HepG2 (cell line): ENCODE results near the gene GLYR1. TPM values are rescaled to one million over a fixed set of nuclear protein-coding genes. Genes with fewer than 3 reads are reported as not detected.

Experiments
- DRAP1 ChIP-seq: IDR thresholded peaks from 2 replicates; pipeline ENCODE4 v1.6.1; 2016; ENCODE audit warnings: missing genetic modification reagents, missing compliant biosample characterization
- EP300 ChIP-seq, 3 experiments: sonication (generic) in 1 of 3; formaldehyde crosslinking in 1 of 3; IDR thresholded peaks; 2 replicates each; pipeline versions ENCODE4 v1.5.1 to v1.6.1; 2011 to 2020; ENCODE audit warnings: low read depth in 2 of 3, low read length in 2 of 3, borderline replicate concordance in 1 of 3, improper control_type of control experiment in 1 of 3, mild to moderate bottlenecking in 1 of 3, missing genetic modification reagents in 1 of 3, moderate library complexity in 1 of 3
- FOXK1 ChIP-seq: sonication (generic); formaldehyde crosslinking; IDR thresholded peaks from 2 replicates; pipeline ENCODE4 v1.4.0; 2020; ENCODE audit warnings: low read depth, missing genetic modification reagents, borderline replicate concordance
- KDM6A ChIP-seq: IDR thresholded peaks from 2 replicates; pipeline ENCODE4 v1.6.1; 2016; ENCODE audit warnings: low read depth
- KLF11 ChIP-seq: IDR thresholded peaks from 2 replicates; pipeline ENCODE4 v1.6.1; 2016; ENCODE audit warnings: missing compliant biosample characterization
- MAFF ChIP-seq: IDR thresholded peaks from 2 replicates; pipeline ENCODE4 v1.6.1; 2011; ENCODE audit warnings: low read depth, low read length, improper control_type of control experiment
- MATR3 ChIP-seq: sonication (generic); formaldehyde crosslinking; IDR thresholded peaks from 2 replicates; pipeline ENCODE4 v1.4.0; 2020; ENCODE audit warnings: missing genetic modification reagents
- MNT ChIP-seq: fragments of 450-650 bp; IDR thresholded peaks from 2 replicates; pipeline ENCODE4 v1.6.1; 2016
- NR1H2 ChIP-seq: sonication (generic); formaldehyde crosslinking; IDR thresholded peaks from 2 replicates; pipeline ENCODE4 v1.8.1; 2022; ENCODE audit warnings: low read depth, missing genetic modification reagents, borderline replicate concordance
- PAF1 ChIP-seq: IDR thresholded peaks from 2 replicates; pipeline ENCODE4 v1.6.1; 2016; ENCODE audit warnings: missing genetic modification reagents, missing compliant biosample characterization
- RAD21 ChIP-seq: fragments of 450-650 bp; formaldehyde crosslinking; IDR thresholded peaks from 2 replicates; pipeline ENCODE4 v1.5.0; 2020; ENCODE audit warnings: mild to moderate bottlenecking
- SIX1 ChIP-seq: sonication (generic); formaldehyde crosslinking; IDR thresholded peaks from 2 replicates; pipeline ENCODE4 v1.4.0; 2020; ENCODE audit warnings: missing genetic modification reagents, borderline replicate concordance
- SSRP1 ChIP-seq: IDR thresholded peaks from 2 replicates; pipeline ENCODE4 v1.6.1; 2016; ENCODE audit warnings: control low read depth
- TEAD2 ChIP-seq: sonication (generic); formaldehyde crosslinking; IDR thresholded peaks from 2 replicates; pipeline ENCODE4 v1.9.0; 2021; ENCODE audit warnings: missing genetic modification reagents
- THAP9 ChIP-seq: sonication (generic); formaldehyde crosslinking; IDR thresholded peaks from 2 replicates; pipeline ENCODE4; 2020; ENCODE audit warnings: missing genetic modification reagents, mild to moderate bottlenecking, borderline replicate concordance
- ZNF20 ChIP-seq: sonication (generic); formaldehyde crosslinking; IDR thresholded peaks from 2 replicates; pipeline ENCODE4 v1.4.0; 2020; ENCODE audit warnings: mild to moderate bottlenecking, moderate library complexity, missing genetic modification reagents
- ZNF230 ChIP-seq: sonication (generic); formaldehyde crosslinking; IDR thresholded peaks from 2 replicates; pipeline ENCODE4 v1.4.0; 2020; ENCODE audit warnings: mild to moderate bottlenecking, missing genetic modification reagents
- ZNF432 ChIP-seq: sonication (generic); formaldehyde crosslinking; IDR thresholded peaks from 2 replicates; pipeline ENCODE4 v1.5.0; 2020; ENCODE audit warnings: missing genetic modification reagents, mild to moderate bottlenecking, borderline replicate concordance
- ZNF510 ChIP-seq: sonication (generic); formaldehyde crosslinking; IDR thresholded peaks from 2 replicates; pipeline ENCODE4 v1.4.0; 2020; ENCODE audit warnings: low read depth, mild to moderate bottlenecking, missing genetic modification reagents
- ZNF563 ChIP-seq: sonication (generic); formaldehyde crosslinking; IDR thresholded peaks from 2 replicates; pipeline ENCODE4 v1.8.0; 2022; ENCODE audit warnings: mild to moderate bottlenecking, moderate library complexity, missing genetic modification reagents
- ZNF605 ChIP-seq: sonication (generic); formaldehyde crosslinking; IDR thresholded peaks from 2 replicates; pipeline ENCODE4 v1.8.0; 2022; ENCODE audit warnings: mild to moderate bottlenecking, missing genetic modification reagents
- ZNF709 ChIP-seq: sonication (generic); formaldehyde crosslinking; IDR thresholded peaks from 2 replicates; pipeline ENCODE4 v1.5.0; 2020; ENCODE audit warnings: mild to moderate bottlenecking, missing genetic modification reagents
- ZNF772 ChIP-seq: sonication (generic); formaldehyde crosslinking; IDR thresholded peaks from 2 replicates; pipeline ENCODE4 v1.5.0; 2020; ENCODE audit warnings: mild to moderate bottlenecking, missing genetic modification reagents
- ZNF800 ChIP-seq: sonication (generic); formaldehyde crosslinking; IDR thresholded peaks from 2 replicates; pipeline ENCODE4 v1.4.0; 2020; ENCODE audit warnings: missing genetic modification reagents
- polyA plus RNA-seq, 8 experiments: library from polyadenylated mRNA; depleted of rRNA in 3 of 8; stranded (reverse) in 7 of 8; unstranded in 1 of 8; fragments of >200 nt; fragmentation: Illumina TruSeq in 4 of 8; extraction: Trizol in 4 of 8; gene quantifications; 2 replicates each; pipeline versions ENCODE4 v1.2.1 to v1.2.3, GENCODE V29; 2011 to 2016; ENCODE audit warnings: low read depth in 4 of 8, missing spikeins in 1 of 8, mixed read lengths in 1 of 8; ENCODE audit not compliant: insufficient read depth in 1 of 8
- total RNA-seq, 5 experiments: library from RNA; depleted of rRNA; stranded (reverse); fragments of >200 nt; fragmentation: Illumina TruSeq; extraction: Trizol; gene quantifications; 2 replicates each; pipeline ENCODE4 v1.2.3, GENCODE V29; 2016; ENCODE audit warnings: low read depth in 1 of 5

The GLYR1 gene
- total and polyA plus RNA-seq, 2 of the 13 experiments (the other 11 are each of a cell fraction or from before 2014, with no cell fraction given) = 28.3 to 48.7 TPM

- TF ChIP-seq ZNF230 (CRISPR knock-in tag) (peak; percentile 19; the same call in 1 of the 2 replicates), ZNF432 (CRISPR knock-in tag) (no peak), MAFF (no peak), DRAP1 (CRISPR knock-in tag) (peak; percentile 85), ZNF510 (no peak), SIX1 (no peak), ZNF563 (CRISPR knock-in tag) (0 out of 2 replicates have a peak, but pooled peaks have one; percentile 38), SSRP1 (CRISPR knock-in tag) (no peak), NR1H2 (CRISPR knock-in tag) (no peak), MNT (peak; percentile 41), RAD21 (CRISPR knock-in tag) (no peak), THAP9 (0 out of 2 replicates have a peak, but pooled peaks have one; percentile 20), ZNF605 (CRISPR knock-in tag) (no peak; the same call in 1 of the 2 replicates), ZNF709 (CRISPR knock-in tag) (0 out of 2 replicates have a peak, but pooled peaks have one; percentile 44), TEAD2 (no peak), ZNF772 (CRISPR knock-in tag) (peak; percentile 58; the same call in 1 of the 2 replicates), KLF11 (CRISPR knock-in tag) (peak; percentile 24; the same call in 1 of the 2 replicates), MATR3 (no peak), ZNF800 (CRISPR knock-in tag) (no peak; the same call in 1 of the 2 replicates), ZNF20 (CRISPR knock-in tag) (no peak), KDM6A (CRISPR knock-in tag) (no peak), PAF1 (no peak), EP300 (IDR thresholded peaks at IDR 0.05; ENCODE audit: low read depth in 2 of 2, low read length in 2 of 2) (0 out of 4 replicates have a peak, but pooled peaks of 1 of the 2 experiments have one; percentile 18), EP300 (CRISPR knock-in tag; IDR thresholded peaks at IDR 0.05; ENCODE audit: borderline replicate concordance) (no peak), FOXK1 (peak; percentile 73; the same call in 1 of the 2 replicates)
Measured at GRCh38 chr16:4768549-4769305, 78.4 kb downstream of the GLYR1 start (continued).
